Measurements from ENCODE around the gene SPOPL. TPM values are rescaled to one million over a fixed set of nuclear protein-coding genes. Genes with fewer than 3 reads are reported as not detected.
"Not testable (repeated sequence)": the region's sequence is repeated elsewhere in the genome, so short reads cannot be mapped to it uniquely, and the experiment has no call there.

Gene SPOPL
- total RNA-seq, 2 donors from 2014 or later: 9.9 to 20.5 TPM

DNA sequence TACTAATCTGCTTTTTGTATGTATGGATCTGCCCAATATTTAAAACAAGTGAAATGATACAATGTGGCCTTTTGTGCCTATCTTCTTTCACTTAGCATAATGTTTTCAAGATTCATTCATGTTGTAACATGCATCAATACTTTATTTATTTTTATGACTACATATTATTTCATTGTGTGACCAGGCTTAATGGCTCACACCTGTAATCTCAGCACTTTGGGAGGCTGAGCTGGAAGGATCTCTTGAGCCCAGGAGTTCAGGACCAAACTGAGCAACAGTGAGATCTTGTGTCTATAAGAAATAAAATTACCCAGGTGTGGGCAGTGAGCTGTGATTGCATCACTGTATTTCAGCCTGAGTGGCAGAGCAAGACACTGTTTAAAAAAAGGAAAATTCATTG, 33.2 kb downstream of the SPOPL start:
- Histone ChIP-seq H3K36me3 (replicated peaks in 1 of 2; ENCODE audit: insufficient read depth in 1 of 2, low read depth in 2 of 2) (no peaks in the 10 kb centered on the region), H3K4me3 (no peak overlapping the region), H3K9me3 (no peaks in the 10 kb centered on the region), H3K27me3 (no peaks in the 10 kb centered on the region), H3K27ac (no peak overlapping the region), H3K4me1 (peaks cover 10% of the 10 kb centered on the region)
- TF ChIP-seq, protein P1, sequence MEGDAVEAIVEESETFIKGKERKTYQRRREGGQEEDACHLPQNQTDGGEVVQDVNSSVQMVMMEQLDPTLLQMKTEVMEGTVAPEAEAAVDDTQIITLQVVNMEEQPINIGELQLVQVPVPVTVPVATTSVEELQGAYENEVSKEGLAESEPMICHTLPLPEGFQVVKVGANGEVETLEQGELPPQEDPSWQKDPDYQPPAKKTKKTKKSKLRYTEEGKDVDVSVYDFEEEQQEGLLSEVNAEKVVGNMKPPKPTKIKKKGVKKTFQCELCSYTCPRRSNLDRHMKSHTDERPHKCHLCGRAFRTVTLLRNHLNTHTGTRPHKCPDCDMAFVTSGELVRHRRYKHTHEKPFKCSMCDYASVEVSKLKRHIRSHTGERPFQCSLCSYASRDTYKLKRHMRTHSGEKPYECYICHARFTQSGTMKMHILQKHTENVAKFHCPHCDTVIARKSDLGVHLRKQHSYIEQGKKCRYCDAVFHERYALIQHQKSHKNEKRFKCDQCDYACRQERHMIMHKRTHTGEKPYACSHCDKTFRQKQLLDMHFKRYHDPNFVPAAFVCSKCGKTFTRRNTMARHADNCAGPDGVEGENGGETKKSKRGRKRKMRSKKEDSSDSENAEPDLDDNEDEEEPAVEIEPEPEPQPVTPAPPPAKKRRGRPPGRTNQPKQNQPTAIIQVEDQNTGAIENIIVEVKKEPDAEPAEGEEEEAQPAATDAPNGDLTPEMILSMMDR (IDR thresholded peaks at IDR 0.05): no peak
- TF ChIP-seq POLR2A (IDR thresholded peaks at IDR 0.05): no peak
- no peak for ATAC-seq
- DNase-seq: no peak
- intact Hi-C loops (cut with DNase I): no loop called here

DNA sequence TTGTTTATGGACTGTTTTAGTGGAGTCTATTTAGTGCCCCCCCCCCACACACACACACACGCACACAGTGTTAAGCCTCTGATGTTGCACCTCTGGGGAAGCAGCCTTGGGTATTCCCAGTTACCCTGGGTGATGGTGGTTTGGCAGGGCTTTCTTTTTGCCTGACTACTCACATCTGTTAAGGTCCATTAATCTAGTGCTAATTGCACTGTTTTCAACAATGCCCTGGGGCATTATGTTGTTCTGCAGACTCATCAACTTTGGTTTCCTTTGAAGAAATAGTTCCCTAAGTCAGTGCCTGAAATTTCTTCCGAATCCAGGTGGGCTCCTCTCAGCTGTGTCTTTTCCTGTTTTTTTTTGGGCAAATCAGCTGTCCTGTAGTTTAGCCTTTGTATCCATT, 34.7 kb downstream of the SPOPL start:
- peaks cover 9% of the 10 kb centered on the region for H3K4me1 ChIP-seq
- 80 to 95% methylated on average over 2 of the region's 2 CpGs for WGBS, 2 donors
- intact Hi-C loops (cut with DNase I): no loop called here
- H3K27ac ChIP-seq: no peak overlapping the region
- H3K4me3 ChIP-seq: no peak overlapping the region
- DNase-seq: peak in 1 of 4 donors; percentile 8
- no peak for ATAC-seq
- no peaks in the 10 kb centered on the region for H3K36me3 ChIP-seq (replicated peaks in 1 of 2; ENCODE audit: insufficient read depth in 1 of 2, low read depth in 2 of 2)
- TF ChIP-seq POLR2A (IDR thresholded peaks at IDR 0.05): no peak
- TF ChIP-seq, protein P1 (IDR thresholded peaks at IDR 0.05): no peak
- no peaks in the 10 kb centered on the region for H3K9me3 ChIP-seq
- no peaks in the 10 kb centered on the region for H3K27me3 ChIP-seq

DNA sequence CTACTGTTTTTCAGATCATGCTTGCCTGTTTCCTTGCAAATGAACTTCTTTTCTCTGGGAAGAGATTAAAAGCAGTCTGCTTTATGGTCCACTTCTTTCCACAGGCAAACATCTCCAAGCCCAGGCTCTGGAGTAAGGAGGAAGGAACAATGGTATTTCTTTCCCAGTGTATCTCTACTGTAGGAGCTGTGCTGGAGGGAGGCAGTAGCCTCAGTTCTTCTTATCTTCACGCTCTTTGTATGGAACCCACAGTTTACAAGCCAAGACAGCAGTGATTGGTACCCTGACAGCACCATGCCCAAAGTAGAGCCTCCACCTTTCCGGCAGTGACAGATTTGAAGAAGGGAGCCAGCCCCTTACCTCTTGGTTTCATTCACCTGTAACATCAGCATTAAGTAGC, 35.2 kb downstream of the SPOPL start:
- TF ChIP-seq POLR2A (IDR thresholded peaks at IDR 0.05): no peak
- TF ChIP-seq, protein P1 (IDR thresholded peaks at IDR 0.05): no peak
- Histone ChIP-seq H3K27me3 (no peaks in the 10 kb centered on the region), H3K4me1 (peaks cover 5% of the 10 kb centered on the region), H3K27ac (no peak overlapping the region), H3K4me3 (no peak overlapping the region), H3K36me3 (replicated peaks in 1 of 2; ENCODE audit: insufficient read depth in 1 of 2, low read depth in 2 of 2) (no peaks in the 10 kb centered on the region), H3K9me3 (no peaks in the 10 kb centered on the region)
- ATAC-seq (no peak), DNase-seq (no peak)
- intact Hi-C loops (cut with DNase I): no loop called here
- 90 to 98% methylated on average over 2 of the region's 2 CpGs for WGBS, 2 donors

DNA sequence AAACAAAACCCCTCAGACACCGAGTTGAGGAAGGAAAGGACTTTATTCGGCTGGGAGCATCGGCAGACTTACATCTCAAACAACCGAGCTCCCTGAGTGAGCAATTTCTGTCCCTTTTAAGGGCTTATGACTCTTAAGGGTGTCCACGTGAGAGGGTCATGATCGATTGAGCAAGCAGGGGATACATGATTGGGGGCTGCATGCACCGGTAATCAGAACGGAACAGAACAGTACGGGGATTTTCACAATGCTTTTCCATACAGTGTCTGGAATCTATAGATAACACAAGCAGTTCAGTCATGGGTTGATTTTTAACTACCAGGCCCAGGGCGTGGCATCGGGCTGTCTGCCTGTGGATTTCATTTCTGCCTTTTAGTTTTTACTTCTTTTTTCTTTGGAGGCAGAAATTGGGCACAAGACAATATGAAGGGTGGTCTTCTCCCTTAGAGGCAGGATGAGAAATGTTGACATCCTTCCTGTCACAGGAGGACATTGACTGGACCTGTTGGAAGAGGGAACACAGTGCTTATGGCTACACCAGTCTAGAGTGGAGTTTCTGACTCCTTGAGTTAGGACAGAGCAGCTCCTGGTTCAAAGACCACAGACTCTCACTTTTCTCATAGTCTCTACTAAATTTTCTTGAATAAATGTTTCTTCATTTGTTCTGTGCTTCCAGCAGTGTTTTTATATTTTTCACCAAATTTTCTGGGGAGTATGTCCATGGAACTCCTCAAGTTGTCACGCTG, 35.8 kb downstream of the SPOPL start:
- DNase-seq (no peak), ATAC-seq (no peak)
- TF ChIP-seq, protein P1 (IDR thresholded peaks at IDR 0.05): no peak
- no peak for TF ChIP-seq POLR2A (IDR thresholded peaks at IDR 0.05)
- no peaks in the 10 kb centered on the region for H3K4me1 ChIP-seq
- H3K4me3 ChIP-seq: no peak overlapping the region
- intact Hi-C loops (cut with DNase I): no loop called here
- 82 to 87% methylated on average over 12 of the region's 12 CpGs for WGBS, 2 donors
- H3K27me3 ChIP-seq: no peaks in the 10 kb centered on the region
- no peaks in the 10 kb centered on the region for H3K36me3 ChIP-seq (replicated peaks in 1 of 2; ENCODE audit: insufficient read depth in 1 of 2, low read depth in 2 of 2)
- no peak overlapping the region for H3K27ac ChIP-seq
- no peaks in the 10 kb centered on the region for H3K9me3 ChIP-seq

DNA sequence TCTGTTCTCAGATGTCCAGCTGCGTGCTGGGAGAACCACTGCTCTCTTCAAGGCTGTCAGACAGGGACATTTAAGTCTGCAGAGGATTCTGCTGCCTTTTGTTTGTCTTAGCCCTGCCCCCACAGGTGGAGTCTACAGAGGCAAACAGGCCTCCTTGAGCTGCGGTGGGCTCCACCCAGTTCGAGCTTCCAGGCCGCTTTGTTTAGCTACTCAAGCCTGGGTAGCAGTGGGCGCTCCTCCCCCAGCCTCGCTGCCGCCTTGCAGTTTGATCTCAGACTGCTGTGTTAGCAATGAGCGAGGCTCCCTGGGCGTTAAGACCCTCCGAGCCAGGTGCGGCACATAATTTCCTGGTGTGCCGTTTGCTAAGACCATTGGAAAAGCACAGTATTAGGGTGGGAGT, 42.6 kb downstream of the SPOPL start:
- H3K27ac ChIP-seq; intact Hi-C loops (cut with DNase I); H3K27me3 ChIP-seq; H3K4me1 ChIP-seq; DNase-seq; ATAC-seq; H3K9me3 ChIP-seq; H3K4me3 ChIP-seq; H3K36me3 ChIP-seq (replicated peaks in 1 of 2; ENCODE audit: insufficient read depth in 1 of 2, low read depth in 2 of 2): not testable (repeated sequence)
- WGBS, 2 donors: 80 to 95% methylated on average over 1 to 12 of the region's 12 CpGs
